Retina (tissue), 1 donor: ENCODE measurements around the gene STAC.
A peak's percentile ranks its signal among the peaks of the same experiment; 100 is the strongest.
"Not testable (repeated sequence)": the region's sequence is repeated elsewhere in the genome, so short reads cannot be mapped to it uniquely, and the experiment has no call there.

ENCODE experiments used
- DNase-seq: peaks from one replicate; pipeline ENCODE4 v3.0.0-alpha.2; 2016

The STAC gene

GRCh38 chr3:36417237-36417636 is 36.9 kb downstream of the STAC start:
- DNase-seq = no peak

- no peak for DNase-seq
These were observed 38.0 kb downstream of the STAC start for GRCh38 chr3:36418296-36418695.

- DNase-seq = no peak
These were observed 48.1 kb downstream of the STAC start for GRCh38 chr3:36428445-36428844.

GRCh38 chr3:36429986-36430485 is 49.7 kb downstream of the STAC start:
- no peak for DNase-seq

GRCh38 chr3:36433511-36433910 is 53.2 kb downstream of the STAC start:
- no peak for DNase-seq

- DNase-seq = no peak
These were observed 54.6 kb downstream of the STAC start for GRCh38 chr3:36434687-36435426.

- no peak for DNase-seq
These were observed 62.9 kb downstream of the STAC start for GRCh38 chr3:36443028-36443686.

GRCh38 chr3:36444909-36445308 is 64.6 kb downstream of the STAC start:
- no peak for DNase-seq

- DNase-seq = no peak
These were observed 66.0 kb downstream of the STAC start for GRCh38 chr3:36446276-36446675.

GRCh38 chr3:36447061-36447460 is 66.8 kb downstream of the STAC start:
- DNase-seq = no peak

GRCh38 chr3:36451816-36452215 is 71.5 kb downstream of the STAC start:
- no peak for DNase-seq

GRCh38 chr3:36453213-36453612 is 72.9 kb downstream of the STAC start:
- DNase-seq = not testable (repeated sequence)

- DNase-seq = not testable (repeated sequence)
These were observed 73.6 kb downstream of the STAC start for GRCh38 chr3:36453896-36454295.

- peak; percentile 62 for DNase-seq
These were observed 75.1 kb downstream of the STAC start for GRCh38 chr3:36455406-36455805.

GRCh38 chr3:36456784-36457183 is 76.5 kb downstream of the STAC start:
- DNase-seq = no peak

GRCh38 chr3:36457667-36458066 is 77.4 kb downstream of the STAC start:
- DNase-seq = no peak

- DNase-seq = no peak
These were observed 78.9 kb downstream of the STAC start for GRCh38 chr3:36459177-36459576.

- DNase-seq = no peak
These were observed 81.3 kb downstream of the STAC start for GRCh38 chr3:36461597-36461996.

- DNase-seq = not testable (repeated sequence)
These were observed 91.7 kb downstream of the STAC start for GRCh38 chr3:36472045-36472444.

GRCh38 chr3:36475558-36475957 is 95.3 kb downstream of the STAC start:
- no peak for DNase-seq

- no peak for DNase-seq
These were observed 96.1 kb downstream of the STAC start for GRCh38 chr3:36476286-36476942.

GRCh38 chr3:36477655-36478054 is 97.4 kb downstream of the STAC start:
- DNase-seq = no peak

GRCh38 chr3:36480911-36481648 is 100.8 kb downstream of the STAC start:
- DNase-seq = no peak
